ENCODE measurements around the gene DPM3.

The DPM3 gene

GRCh38 chr1:155145491-155145890, 5.2 kb upstream of the DPM3 start:
- DNase-seq, result no peak

GRCh38 chr1:155141749-155142148, 1.4 kb upstream of the DPM3 start:
- no peak for DNase-seq

GRCh38 chr1:155140630-155140953, 261 bp upstream of the DPM3 start:
- no peak for DNase-seq

GRCh38 chr1:155137154-155137949, 3.0 kb downstream of the DPM3 start:
- DNase-seq, result no peak

GRCh38 chr1:155136748-155137147, 3.6 kb downstream of the DPM3 start:
- no peak for DNase-seq

GRCh38 chr1:155135415-155136028, 4.8 kb downstream of the DPM3 start, which contains the start of gene SLC50A1:
TSS of gene SLC50A1 (plus strand) at chr1:155135852. CDS start at chr1:155135912, 60 bp downstream.
- DNase-seq, result peak; percentile 80

GRCh38 chr1:155134880-155135414, 5.4 kb downstream of the DPM3 start:
- DNase-seq, result peak; percentile 51

GRCh38 chr1:155134322-155134721, 6.0 kb downstream of the DPM3 start:
- no peak for DNase-seq

- DNase-seq, result no peak
Observed at GRCh38 chr1:155133799-155134281, 6.5 kb downstream of the DPM3 start.

GRCh38 chr1:155131856-155132255, 8.5 kb downstream of the DPM3 start:
- DNase-seq, result no peak

- DNase-seq, result no peak
Observed at GRCh38 chr1:155131285-155131684, 9.0 kb downstream of the DPM3 start.

- DNase-seq, result no peak
Observed at GRCh38 chr1:155130272-155131006, 9.9 kb downstream of the DPM3 start.

GRCh38 chr1:155128755-155129473, 11.4 kb downstream of the DPM3 start:
- DNase-seq, result peak; percentile 26

GRCh38 chr1:155127967-155128754, 12.2 kb downstream of the DPM3 start:
- no peak for DNase-seq

- peak; percentile 37 for DNase-seq
Observed at GRCh38 chr1:155127105-155127966, 13.0 kb downstream of the DPM3 start, which contains the start of gene EFNA1. TSS of gene EFNA1 (plus strand) at chr1:155127876. CDS start at chr1:155127978, 102 bp downstream.

GRCh38 chr1:155126556-155127104, 13.7 kb downstream of the DPM3 start:
- peak; percentile 46 for DNase-seq

GRCh38 chr1:155125946-155126555, 14.3 kb downstream of the DPM3 start:
- DNase-seq, result no peak

GRCh38 chr1:155125511-155125945, 14.8 kb downstream of the DPM3 start:
- DNase-seq, result no peak

GRCh38 chr1:155124503-155125463, 15.5 kb downstream of the DPM3 start:
- no peak for DNase-seq
